Ramos (cell line): ENCODE data around the gene SMCHD1.
"Not testable (repeated sequence)": the region's sequence is repeated elsewhere in the genome, so short reads cannot be mapped to it uniquely, and the experiment has no call there.

Source experiments
- in situ Hi-C: fragments of 300-500 bp; cut with MboI; formaldehyde crosslinking; loops from one replicate; pipeline ENCODE4 v1.14.3; 2022; ENCODE audit warnings: low sequenced_read_pairs; ENCODE audit not compliant: unreplicated experiment

The SMCHD1 gene

DNA sequence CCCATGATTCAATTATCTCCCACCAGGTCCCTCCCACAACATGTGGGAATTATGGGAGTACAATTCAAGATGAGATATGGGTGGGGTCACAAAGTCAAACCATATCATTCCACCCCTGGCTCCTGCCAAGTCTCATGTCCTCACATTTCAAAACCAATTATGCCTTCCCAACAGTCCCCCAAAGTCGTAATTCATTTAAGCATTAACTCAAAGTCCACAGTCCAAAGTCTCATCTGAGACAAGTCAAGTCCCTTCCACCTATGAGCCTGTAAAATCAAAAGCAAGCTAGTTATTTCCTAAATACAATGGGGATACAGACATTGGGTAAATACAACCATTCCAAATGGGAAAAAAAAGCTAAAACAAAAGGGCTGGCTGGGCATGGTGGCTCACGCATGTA, 153.1 kb downstream of the SMCHD1 start:
- in situ Hi-C loops = not testable (repeated sequence)

DNA sequence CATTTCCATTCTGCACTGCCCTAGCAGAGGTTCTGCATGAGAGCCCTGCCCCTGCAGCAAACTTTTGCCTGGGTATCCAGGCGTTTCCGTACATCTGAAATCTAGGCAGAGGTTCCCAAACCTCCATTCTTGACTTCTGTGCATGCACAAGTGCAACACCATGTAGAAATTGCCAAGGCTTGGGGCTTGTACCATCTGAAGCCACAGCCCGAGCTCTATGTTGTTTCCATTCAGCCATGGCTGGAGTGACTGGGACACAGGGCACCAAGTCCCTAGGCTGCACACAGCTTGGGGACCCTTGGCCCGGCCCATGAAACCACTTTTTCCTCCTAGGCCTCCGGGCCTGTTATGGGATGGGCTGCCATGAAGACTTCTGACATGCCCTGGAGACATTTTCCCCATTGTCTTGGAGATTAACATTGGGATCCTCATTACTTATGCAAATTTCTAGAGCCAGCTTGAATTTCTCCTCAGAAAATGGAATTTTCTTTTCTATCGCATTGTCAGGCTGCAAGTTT, 154.2 kb downstream of the SMCHD1 start:
- in situ Hi-C loops = not testable (repeated sequence)

DNA sequence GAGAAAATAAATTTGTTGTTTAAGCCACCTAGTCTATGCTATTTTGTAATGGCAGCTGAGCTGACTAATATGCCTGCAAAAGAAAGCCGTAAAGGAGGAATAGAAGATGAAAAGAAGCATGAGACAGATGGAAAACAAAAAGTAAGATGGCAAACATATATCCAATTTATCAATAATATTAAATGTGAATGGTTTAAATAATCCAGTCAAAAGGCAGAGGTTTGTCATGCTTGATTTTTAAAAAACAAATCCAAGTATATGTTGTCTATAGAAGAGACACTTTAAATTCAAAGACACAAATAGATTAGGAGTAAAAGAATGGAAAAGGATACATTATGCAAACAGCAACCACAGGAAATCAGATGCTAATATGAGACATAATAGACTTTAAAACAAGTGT, 155.9 kb downstream of the SMCHD1 start:
- in situ Hi-C loops = no loop called here

DNA sequence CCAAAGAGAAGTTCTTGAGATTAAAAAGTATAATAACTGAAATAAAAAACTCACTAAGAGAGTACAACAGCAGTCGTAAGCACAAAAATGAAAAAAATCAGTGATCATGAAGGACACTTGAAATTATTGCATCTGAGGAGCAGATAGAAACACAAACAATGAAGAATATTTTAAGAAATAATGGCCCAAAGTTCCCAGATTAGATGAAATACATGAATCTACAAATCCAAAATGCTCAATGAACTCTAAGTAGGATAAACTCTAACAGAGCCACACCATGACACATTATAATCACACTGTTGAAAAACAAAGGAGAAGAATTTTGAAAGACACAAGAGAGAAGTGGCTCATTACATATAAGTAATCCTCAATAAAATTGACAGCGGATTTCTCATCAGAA, 159.4 kb downstream of the SMCHD1 start:
- in situ Hi-C loops = no loop called here

DNA sequence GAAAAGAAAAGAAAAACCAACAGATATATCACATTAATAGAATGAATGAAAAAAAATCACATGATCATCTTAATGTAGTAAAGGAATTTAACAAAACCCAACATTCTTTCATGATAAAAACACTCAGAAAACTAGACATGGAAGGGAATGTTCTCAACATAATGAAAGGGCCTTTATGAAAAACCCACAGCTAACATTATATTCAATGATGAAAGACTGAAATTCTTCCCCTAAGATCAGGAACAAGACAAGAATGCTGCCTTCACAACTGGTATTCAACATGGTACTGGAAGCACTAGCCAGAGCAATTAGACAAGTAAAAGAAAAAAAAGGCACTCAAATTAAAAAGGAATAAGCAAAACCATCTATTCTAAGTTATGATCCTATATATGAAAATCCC, 162.8 kb downstream of the SMCHD1 start:
- in situ Hi-C loops = no loop called here

DNA sequence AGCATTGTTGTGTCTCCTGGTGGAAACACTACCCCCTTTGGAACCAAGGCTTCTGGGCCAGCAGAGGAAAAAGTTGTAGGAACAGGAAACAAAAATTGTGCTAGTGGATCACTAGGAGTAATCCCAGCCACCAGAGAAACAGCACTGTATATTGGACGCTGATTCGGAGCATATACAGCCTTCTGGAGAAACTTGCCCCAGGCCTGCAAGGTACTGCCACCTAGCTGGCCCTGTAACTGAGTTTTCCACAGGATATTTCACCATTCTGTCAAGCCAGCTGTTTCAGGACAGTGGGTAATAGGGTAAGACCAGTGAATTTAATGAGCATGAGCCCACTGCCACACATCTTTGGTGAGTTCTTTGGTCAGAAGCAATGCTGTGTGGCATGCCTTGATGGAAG, 166.2 kb downstream of the SMCHD1 start:
- in situ Hi-C loops = no loop called here

DNA sequence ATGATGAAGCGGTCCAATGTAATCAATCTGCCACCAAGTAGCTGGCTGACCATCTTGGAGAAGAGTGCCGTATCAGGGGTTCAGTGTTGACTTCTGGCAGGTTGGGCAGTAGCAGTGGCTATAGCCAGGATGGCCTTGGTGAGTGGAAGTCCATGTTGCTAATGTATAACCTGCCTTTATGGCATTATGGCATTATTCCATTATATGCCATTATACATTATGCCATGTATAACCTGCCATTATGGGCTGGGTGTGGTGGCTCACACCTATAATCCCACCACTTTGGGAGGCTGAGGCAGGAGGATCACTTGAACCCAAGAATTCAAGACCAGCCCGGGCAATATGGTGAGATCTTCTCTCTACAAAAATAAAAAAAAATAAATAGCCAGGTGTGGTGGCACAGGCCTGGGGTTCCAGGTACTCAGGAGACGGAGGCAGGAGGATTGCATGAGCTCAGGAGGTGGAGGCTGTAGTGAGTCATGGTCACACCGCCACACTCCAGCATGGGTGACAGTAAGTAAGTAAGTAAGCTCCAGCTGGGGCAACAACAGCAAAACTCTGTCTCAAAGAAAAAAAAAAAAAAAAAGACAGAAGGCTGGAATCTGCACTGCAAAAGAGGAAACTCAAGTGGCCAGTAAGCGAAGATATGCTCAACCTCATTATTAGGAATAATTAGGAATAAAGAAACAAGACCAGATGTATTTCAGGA, 166.8 kb downstream of the SMCHD1 start:
- in situ Hi-C loops = no loop called here

DNA sequence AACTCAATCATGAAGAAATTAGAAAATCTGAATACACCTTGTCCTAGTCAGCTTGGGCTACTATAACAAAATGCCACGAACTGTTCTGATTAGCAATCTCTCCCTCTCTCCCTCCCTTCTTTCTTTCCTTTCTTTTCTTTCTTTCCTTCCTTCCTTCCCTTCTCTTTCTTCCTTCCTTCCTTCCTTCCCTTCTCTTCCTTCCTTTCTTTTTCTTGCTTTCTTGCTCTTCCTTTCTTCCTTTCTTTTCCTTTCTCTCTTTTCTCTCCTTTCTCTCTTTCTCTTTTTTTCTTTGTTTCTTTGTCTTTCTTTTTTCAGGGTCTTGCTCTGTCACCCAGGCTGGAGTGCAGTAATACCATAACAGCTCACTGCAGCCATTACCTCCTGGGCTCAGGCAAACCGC, 167.7 kb downstream of the SMCHD1 start:
- in situ Hi-C loops = no loop called here

DNA sequence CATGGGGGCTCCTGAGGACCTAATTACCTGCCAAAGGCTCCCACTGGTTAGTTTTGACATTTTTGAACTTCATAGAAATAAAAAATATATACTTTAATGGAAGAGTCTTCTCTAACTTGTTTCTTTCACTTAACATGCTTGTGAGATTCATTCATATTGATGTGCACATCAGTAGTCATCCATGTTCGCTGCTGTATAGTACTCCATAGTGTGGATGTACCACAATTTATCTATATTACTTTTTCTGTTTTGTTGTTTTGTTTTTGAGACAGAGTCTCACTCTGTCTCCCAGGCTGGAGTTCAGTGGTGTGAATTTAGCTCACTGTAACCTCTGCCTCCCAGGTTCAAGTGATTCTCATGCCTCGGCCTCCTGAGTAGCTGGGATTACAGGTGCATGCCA, 168.4 kb downstream of the SMCHD1 start:
- in situ Hi-C loops = no loop called here

DNA sequence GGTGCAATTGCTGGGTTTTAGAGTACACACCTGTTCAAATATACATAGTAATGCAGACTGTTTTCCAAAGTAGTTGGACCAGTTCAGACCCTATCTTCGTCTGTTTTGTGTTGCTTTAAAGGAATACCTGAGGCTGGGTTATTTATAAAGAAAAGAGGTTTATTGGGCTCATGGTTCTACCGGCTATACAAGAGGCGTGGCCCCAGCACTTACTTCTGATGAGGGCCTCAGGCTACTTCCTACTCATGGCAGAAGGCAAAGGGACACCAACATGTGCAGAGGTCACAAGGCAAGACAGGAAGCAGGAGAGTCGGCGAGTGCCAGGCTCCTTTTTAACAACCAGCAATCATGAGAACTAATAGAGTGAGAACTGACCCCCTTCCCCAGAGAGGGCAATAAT, 169.3 kb downstream of the SMCHD1 start:
- in situ Hi-C loops = no loop called here

DNA sequence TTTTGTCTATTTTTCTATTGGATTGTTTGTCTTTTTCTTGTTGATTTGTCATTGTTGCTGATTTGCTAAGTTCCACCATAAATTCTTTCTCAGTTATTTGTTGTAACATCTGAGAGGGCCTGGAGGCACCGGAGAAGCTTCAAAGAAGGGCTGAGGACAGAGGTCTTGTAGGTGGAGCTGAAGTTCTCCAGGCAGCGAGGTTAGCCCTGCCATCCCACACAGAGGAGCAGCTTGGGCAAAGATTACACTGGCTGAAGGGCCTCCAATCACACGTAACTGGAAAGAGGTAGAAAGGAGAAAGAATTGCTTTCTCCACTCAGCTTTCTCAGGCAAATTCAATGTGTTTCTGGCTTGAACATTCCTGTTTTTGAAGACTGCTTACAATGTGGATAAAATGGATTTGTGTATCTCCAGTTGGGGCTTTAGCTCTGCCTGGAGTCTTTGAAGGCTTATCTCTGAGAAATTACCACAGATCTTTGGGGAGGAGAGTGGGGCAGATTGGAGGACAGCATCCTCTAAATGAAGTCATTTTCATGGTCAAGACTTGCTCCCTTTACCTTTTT, 170.2 kb downstream of the SMCHD1 start:
- in situ Hi-C loops = no loop called here

DNA sequence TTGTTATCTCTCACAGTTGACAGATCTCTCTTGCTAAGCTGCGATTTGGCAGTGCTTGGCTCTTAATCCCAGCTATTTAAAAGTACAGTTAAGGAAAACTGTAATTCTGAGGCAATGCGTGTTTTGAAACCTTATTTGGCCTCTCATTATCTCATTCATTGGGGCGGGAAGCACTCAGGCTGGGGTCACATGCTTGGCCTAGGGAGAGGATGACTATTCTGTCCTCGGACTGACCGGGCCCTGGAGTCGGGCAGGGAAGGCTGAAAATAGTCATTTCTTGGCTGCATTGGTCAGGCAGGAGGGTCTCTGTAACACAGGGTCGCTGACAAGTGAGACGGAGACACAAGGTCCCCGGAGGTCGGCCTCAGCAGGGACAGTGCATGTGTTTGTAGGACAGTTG, 171.1 kb downstream of the SMCHD1 start:
- in situ Hi-C loops = no loop called here

DNA sequence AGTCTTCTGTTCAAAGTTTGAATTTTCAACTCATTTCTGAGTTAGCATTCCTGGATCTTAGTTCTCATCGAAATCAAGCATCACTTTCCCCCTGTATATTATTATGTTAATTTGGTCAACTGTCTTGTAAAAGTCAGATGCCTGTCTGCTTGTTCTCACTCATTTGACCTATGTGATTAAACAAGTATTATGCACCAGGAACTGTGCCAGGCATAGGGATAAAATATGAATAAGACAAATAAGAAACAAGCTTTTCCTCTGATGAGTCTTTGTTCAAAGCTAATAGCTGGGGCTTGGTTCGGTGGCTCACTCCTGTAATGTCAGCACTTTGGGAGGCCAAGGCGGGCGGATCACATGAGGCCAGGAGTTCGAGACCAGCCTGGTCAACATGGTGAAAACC, 171.5 kb downstream of the SMCHD1 start:
- in situ Hi-C loops = no loop called here

DNA sequence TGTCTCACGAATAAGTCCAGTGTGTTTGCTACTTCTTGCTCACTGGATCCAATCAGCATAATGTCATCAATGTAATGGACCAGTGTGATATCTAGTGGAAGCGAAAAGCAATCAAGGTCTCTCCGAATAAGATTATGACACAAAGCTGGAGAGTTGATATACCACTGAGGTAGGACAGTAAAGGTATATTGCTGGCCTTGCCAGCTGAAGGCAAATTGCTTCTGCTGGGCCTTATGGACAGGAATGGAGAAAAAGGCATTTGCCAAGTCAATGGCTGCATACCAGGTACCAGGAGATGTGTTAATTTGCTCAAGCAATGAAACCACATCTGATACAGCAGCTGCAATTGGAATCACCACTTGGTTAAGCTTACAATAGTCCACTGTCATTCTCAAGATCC, 180.6 kb downstream of the SMCHD1 start:
- in situ Hi-C loops = not testable (repeated sequence)

DNA sequence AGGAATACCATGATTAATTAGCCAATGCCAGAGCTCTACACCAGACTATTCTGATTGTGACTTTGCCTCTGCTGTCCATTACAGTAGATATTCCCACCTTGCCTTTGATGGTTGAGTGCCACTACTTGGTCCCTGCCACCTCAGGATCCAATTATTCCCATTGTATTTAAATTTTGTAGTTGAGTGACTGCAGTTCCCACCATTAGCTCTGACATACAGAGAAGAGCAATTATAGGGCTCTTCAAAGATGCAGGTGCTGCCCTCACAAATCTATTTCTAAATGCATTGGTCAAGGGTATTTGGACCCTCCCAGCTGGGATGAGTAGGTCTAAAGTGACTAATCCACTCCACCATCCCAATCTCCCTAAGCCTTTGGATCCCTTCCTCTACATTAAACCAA, 181.8 kb downstream of the SMCHD1 start:
- in situ Hi-C loops = not testable (repeated sequence)

DNA sequence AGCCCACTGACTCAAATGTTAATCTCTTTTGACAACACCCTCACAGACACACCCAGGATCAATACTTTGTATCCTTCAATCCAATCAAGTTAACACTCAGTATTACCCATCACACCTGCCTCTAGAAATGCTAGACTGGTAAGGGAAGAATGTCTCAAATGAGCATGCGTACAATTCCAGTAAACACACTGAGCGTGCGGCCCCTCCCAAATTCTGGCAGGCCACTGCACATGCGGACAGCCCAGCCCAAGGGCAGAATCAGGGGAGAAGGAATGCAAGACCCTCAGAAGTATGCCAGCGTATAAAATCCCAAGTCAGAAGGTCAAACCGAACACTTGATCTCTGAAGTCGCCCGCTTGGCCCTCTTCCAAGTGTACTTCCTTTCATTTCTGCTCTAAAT, 183.7 kb downstream of the SMCHD1 start:
- in situ Hi-C loops = no loop called here

DNA sequence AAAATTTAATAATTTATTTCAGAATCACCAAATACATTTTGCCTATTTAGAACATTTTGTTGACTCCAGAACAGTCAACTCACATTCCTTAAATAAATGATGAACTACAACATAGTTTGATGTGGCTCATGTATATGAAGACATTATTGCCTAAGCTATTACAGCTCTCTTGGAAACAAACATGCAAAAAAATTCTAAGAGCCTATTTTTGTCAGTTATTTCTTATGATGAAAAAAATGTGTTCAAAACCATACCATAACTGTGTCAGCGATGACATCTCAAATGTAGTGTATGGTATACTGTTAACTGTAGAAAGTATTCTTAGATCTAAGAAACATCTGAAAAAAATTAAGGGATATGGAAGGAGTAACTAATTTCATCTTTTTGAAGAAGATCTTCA, 185.0 kb downstream of the SMCHD1 start:
- in situ Hi-C loops = no loop called here

DNA sequence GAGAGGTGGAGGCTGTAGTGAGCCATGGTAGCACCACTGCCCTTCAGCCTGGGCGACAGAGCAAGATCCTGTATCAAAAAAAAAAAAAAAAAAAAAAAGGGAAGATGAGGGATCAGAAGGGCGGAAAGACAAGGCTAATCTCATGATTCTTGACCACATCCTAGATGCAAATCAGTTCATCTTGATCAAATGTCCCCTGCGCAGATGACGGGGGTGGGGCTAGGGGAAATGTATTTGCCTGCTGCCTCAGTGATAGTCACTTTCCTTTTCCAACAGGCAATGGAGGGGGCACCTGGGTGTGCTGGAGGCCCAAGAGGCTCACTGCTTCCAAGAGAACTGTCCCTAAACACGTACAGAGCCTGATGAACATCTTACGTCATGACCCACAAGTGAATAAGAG, 187.6 kb downstream of the SMCHD1 start:
- in situ Hi-C loops = no loop called here

DNA sequence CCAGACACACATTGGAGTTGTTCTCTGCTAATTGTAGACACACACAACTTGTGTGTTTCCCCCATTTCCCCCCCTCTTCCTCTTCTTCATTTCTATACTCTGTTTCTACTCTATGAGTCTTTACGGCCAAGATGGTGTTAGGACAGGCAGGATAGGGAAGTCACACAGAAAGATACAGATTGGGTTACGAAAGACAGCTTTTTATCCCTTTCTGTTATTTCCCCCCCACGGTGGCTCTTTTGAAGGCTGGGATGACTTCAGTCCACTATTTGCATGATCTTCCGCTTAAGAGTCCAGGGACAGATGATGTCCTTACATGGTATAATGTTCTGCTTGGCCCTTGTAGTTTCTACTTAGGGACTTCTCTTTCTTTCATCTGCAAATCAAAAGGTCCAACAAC, 189.6 kb downstream of the SMCHD1 start:
- in situ Hi-C loops = no loop called here

DNA sequence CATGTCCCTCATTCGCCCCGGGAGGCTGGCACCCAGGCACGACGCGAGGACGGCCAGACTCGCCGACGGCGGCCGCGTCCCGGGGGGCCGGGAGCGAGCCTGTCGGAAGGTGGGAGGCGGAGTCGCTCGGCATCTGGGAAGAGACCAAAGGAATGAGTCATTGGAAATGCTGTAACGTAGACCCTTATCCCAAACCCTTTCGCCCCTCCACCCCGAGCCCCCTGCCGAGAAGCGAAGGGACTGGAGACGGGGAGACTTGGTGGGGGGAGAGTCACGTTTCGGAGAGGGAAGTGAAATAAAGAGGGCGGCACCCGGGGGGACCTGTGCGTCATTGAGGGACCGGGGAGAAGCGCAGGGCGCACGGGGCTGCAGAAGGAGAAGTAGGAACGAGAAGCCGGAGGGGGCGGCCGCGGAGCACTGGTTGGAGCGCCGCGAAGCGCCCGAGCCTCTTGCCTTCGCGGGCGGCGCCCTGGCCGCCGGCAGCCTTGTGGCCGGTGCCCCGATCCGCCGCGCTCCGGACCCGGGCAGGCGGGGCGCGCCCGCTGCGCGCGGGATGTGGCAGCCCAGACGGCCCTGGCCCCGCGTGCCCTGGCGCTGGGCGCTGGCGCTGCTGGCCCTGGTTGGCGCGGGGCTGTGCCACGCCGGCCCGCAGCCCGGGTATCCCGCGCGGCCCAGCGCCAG, 191.2 kb downstream of the SMCHD1 start, which contains the start of gene EMILIN2:
Gene EMILIN2, plus strand, starts transcription at position 371 of the 681 bp plus-strand sequence. Its CDS starts 183 bp downstream, at position 554.
- in situ Hi-C loops = no loop called here
